HCEC 1CT (cell line): Measurements from ENCODE around the gene CCDC33.

Experiments
- DNase-seq: peaks from one replicate; pipeline ENCODE4 v3.0.0-alpha.2; 2017

The CCDC33 gene

DNA sequence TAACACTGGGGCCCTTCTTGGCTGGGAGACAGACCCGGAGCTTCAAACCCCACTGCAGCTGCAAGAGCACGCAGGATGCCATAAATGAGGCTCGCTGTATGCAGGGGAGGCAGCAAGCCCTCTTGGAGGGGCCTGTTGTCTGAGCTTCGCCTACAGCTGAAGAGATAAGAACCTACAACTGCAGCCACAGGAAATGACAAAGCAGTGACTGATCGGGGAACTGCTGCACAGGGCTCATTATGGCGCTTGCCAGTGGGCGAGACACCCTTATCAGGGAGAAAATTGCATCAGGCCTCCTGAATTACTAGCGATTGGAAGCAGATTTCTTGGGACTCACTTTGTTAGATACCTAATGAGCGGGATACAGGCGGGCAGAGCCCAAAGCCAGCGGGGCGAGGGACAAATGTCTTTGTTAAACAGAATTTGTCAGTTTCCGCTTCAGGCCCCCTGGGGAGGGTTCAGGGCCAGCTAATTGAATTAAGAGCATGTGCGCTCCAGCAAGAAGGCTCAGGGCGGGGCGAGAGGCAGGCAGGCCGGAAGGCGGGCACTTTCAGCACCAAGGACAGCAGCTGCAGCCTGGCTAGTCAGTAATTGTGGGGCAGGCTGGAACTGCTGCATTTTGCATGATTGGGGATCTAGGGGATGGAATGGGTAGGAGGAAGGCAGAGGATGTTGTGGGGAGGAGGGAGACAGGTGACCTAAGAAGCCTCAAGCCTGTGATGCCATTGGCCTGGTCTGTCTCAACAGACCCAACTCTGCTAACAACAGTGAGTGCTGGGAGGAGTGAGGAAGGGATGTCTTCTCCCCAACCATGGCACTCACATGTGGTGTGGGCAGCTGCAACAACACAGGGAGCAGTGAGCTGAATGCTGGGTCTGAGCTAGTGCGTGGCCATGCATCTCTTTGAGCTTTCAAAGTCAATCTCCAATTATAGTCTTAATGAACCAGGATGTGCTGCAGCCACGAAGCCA, 55.3 kb downstream of the CCDC33 start:
- peak; percentile 57 for DNase-seq

DNA sequence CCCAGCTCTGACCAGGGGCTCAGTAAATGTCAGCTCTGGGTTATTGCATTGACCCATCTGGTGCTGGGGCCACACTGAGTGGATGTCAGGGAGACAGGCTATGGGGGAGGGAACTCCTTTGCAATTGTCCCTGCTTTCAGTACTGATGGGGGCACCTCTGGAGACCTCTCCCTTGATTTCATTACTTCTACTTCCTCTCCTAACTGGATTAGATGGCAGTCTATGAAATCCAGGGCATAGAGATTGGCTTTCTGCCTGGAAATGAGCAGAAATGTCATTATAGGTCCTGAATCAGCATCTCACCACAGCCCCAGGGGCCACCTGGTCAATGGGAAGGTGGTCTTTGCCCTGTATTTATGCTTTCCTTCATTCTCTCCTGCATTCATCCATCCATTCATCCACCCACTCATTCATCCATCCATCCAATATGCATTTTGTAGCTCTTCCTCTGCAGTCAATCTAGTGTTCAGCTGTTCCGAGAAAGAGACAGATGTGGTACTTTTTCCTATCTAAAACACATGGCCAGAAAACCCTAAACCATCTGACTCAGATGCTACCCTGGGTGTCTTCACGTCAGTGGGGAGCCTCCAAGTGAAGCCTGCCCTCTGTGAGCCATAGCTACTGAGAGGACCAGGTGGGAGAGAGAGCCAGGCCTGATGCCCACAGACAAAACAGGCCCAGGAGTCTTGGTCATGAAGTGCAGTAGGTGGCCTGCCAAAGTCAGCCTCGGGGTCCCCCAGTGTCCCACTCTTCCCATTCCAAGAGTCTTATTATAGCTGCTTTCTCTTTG, 57.1 kb downstream of the CCDC33 start:
- no peak for DNase-seq

DNA sequence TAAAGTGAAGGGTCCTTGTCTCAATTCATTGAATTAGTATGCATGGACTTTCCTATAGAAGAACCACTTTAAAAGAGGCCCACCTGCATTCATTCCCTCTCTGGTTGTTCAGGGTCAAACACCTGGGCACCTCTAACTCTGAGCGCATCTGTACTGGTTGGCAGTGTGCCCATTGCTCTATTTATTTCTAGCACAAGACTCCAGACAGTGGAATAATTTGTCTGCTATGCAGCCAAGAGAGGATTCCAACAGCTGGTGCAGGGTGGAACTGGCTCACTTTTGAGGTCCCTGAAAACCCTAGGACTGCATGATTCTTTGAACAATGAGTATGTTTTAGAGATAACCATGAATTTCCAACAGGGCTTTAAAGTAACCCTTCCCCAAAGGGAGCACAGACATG, 57.9 kb downstream of the CCDC33 start:
- no peak for DNase-seq

DNA sequence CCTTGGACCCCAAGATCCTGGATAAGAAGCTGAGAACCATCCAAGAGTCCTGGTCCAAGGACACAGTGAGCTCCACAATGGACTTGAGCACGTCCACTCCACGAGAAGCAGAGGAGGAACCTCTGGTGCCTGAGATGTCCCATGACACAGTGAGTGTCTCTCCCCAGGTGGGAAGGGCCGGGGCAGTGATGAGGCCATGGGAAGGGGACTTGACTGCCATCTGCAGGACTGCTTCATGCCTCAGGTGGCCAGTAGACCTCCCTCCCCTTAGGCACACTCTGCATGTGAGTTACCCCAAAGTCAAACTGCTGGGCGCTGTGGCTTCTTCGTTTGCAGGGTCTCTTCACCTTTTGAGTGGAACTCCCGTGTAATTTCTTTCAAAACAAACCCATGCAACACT, 59.7 kb downstream of the CCDC33 start:
- DNase-seq, result no peak

DNA sequence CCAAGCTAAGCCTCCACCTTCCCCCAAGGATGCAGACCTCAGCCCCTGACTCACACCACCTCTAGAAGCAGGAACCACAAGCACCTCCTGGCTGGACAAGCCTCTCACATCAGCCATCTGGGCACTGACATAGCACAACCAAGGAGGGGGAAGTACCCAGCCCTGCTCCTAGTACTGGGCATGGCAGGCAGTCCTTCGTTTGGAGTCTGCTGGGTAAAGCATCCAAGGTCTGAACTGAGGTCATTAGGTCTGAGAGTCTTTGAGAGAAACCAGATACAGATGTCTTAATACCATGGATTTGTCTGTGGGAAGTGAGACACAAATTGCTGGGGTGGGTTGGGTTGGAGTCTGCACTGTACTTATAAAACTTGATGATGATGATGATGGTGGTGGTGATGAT, 61.8 kb downstream of the CCDC33 start:
- no peak for DNase-seq

DNA sequence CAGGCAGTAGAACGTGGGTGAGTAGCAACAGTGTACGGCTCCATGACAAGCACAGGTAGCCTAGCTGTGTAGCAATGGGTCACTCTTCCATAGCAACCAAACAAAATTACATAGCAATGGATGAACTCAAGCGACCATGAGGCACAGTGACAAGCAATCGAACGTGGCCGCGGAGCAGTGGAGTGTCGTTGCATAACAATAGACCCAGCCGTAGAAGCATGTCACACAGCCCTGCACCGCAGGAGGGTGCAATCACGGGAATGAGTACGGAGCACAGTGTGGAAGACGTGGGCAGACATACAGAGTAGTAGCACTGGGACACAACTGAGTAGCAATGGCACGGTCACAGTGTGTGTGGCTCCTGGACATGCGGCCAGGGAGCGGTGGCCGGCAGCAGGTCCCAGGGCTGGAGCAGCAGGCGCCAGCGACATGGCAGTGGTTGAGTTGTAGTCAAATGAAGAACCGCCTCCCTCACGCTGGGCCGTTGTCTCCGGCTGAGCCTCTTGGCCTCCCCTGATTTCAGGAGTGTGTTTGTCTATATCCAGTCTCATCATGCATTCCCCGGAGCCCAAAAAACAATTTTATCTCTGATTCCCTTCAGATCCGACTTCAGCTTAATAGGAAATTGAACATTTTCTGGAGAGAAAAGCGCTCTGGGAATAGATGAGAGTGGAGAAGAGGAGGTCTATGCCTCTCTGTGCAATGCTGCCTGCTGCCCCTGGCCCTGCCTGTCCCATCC, 64.1 kb downstream of the CCDC33 start:
- DNase-seq, result no peak

DNA sequence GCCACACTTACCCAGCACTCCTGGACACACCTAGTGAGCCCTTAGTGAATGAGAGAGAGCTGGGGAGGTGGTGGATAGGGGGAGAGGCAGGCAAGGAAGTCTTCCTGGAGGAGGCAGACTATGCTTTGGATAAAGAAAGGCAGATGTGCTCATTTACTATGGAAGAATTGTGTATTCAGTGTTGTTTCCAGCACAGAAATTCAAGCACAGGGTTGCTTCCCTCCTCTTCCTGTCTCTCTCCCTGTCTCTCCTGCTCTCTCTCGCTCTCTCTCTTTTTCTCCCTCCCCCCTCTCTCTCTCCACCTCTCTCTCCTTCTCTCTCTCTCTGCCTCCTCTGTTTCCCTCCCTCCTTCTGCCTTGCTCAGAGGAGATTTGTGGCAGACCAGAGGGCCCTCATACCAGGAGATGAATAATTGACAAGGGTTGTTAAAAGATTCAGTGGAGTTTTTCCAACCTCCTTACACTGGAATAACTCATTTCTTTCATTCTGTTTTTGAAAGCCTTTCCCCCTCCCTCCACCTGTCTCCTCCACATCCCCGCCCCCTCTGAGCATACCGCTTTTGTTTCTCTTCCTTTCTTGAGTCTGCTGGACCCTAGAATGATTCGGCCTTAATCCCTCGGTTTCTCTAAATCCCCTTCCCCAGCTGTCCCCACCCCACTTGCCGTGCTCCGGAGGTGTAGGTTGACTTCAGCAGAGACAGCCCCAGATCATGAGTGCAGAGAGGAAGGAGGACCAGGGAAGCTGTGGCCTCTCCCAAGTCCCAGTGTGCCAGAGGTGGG, 65.6 kb downstream of the CCDC33 start:
- no peak for DNase-seq

DNA sequence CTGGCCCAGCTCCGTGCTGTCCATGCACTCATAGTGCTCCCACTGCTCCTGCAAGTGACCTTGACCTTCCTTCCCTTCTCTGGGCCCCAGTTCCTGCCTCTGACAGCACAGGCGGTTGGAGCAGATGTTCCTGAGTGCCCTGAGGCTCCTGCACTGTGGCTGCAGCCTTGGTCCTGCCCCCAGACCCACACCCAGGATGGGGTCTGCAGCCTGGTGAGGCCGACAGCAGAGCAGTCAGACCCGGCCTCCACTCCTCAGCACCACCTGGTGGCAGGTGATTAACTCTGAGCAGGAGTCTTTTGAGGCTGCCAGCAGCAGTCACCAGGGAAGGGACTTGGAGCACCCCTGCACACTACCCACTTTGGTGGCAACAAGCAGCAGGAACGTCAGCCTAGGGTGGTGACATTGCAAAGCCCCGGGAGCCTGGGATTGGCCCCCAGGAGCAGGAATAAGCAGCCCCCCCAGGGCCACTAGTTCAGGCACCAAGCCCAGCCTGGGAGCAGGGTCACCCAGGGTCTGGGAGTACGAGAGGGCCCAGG, 66.8 kb downstream of the CCDC33 start:
- no peak for DNase-seq

DNA sequence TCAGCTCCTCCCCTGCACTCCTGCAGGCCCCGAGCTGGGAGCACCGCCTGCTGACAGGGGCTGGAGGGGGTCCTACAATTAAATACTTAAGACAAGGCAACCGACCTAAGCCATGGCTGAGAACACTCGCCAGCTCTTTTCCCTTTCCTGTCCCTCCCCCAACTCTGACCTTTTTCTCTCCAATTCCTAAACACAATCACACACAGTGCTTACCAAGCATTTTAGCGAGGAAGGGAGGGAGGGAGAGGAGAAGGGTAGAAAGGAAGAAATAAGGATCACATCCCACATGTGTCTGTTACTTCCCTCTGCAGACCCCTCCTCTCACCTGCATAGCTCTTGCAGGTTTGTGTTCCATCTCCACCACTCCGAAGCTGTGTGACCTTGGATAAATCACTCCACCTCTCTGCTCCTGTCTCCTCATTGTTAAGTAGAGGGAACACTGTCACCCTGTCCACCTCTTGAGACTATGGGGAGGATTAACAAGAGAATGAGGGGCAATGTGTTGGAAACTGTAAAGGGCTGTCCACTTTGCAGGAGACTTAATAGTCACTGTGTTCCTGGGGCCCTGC, 67.7 kb downstream of the CCDC33 start:
- no peak for DNase-seq

DNA sequence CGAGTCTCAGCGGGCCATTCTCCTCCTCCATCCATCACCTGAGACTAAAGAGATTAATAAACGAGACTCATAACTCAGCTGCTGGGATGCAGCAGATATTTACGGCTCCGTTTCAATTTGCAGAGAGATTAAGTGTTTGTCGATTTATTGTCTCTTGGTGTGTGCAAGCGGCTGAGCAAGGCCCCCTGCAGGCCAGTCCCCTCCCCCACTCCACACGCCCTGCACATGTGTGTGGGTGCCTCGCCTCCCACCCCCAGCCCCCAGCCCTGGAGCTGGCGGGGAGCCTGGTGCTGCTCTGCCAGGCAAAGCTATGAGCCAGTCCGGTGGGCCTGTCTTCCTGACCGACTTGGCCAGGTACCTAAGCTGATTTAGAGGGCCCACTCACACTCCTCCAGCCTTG, 68.3 kb downstream of the CCDC33 start:
- DNase-seq, result no peak

DNA sequence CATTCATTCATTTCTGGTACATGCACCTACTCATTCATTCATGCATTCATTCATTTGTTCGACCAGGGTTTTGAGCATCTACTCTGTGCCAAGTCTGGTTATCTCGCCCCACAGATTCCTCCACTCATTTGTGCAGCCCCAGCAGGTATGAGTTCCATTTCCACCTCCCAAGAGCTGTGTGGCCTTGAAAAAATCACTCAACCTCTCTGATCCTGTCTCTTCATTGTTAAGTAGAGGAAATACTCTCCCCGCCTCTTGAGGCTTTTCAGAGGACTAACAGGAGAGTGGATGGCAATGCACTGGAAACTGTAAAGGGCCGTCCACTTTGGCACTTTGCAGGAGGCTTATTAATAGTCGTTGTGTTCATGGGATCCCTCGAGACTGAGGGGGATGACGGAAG, 69.6 kb downstream of the CCDC33 start:
- no peak for DNase-seq

DNA sequence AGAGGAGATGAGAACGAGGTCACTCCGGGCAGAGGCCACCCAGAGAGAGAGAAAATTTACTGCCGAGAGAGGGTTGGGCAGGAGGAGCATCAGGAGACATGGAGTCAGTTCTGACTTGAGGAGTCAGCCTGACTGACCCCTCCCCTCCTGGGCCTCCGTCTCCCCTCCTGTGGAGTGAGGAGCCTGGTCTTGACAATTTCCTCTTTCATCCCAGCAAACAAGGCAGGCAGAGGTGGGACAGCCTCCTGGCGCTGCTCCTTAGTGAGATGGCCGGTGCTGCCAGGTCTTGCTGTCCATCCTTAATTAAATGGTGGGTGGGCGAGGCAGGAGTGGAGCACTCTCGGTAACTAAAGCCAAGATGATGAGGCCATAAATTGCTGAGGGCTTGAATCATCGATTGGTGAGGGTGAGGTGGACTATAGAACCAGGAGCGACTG, 70.7 kb downstream of the CCDC33 start:
- DNase-seq, result no peak

DNA sequence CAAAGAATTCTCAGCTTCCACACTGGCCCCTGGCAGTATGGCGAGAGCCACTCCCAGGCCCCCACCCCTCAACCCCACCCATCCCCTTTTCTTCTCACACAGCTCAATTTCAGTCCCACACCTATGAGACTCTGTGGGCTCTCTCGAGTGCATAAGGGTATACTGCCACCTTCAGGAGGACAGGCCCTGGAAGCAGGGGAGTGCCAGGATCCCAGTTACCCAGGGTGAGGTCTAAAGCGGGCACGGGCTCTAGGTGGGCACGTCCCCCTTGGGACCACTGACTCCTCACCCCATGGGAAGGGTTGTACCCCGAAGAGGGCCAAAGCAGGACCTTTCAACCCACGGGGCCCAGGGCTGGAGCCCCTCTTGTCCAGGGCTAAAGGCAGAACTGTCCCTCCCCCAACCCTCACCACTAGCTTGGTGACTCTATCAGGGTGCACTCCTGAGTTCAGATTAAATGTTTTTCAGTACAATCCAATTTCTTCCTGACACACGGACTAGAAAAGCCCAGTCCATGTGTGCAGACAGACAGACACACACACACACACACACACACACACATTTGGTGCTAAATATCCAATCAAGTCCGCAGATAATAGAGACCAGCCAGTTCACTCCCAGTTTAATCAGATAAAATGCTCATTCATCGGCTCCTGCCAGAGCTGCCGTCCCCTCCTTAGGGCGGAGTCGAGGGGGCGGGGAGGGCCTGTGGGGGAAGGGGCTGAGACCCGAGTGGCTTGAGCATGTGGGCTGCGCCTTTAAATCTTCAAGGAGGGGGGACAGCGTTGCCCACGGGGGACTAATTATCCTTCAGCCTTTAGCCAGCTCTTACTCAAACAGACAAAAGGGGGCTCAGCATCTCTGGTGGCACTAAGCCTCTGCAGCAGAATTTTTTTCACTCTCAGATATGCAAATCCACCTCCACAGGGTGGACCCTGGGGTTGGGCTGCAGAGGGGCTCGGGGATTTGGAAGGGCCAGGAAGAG, 72.0 kb downstream of the CCDC33 start:
- DNase-seq, result peak; percentile 49

DNA sequence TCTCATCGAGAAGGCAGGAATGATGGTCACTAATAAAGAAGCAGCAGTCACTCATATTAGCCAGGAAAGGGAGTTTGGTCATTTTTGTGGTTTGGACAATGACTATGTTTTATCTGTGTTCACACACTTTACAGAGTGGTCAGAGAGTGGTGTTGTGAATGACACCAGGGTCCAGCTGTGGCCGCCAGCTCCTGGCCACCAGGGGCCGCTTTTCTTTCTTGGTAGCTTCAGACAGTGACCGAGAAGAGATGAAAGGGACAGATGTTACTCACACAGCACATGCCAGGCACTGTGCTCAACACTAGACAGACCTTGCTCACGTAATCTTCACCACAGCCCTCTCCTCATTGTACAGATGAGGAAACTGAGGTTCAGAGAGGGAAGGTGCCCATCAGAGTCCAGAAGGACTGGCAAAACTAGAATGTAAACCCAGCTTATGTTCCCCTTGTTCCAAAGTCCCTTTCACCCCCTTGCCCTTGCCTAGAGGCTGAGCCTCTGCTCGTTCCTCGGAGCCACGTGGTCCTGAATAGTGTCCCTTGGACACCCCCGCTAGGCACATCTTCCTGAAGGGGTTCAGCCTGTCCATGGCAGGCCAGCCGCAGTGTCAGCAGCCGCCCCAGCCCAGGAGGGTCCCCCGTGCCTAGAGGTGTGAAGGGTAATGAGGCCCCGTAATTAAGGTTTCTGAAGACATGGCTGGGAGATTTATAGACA, 75.8 kb downstream of the CCDC33 start:
- DNase-seq, result peak; percentile 8

DNA sequence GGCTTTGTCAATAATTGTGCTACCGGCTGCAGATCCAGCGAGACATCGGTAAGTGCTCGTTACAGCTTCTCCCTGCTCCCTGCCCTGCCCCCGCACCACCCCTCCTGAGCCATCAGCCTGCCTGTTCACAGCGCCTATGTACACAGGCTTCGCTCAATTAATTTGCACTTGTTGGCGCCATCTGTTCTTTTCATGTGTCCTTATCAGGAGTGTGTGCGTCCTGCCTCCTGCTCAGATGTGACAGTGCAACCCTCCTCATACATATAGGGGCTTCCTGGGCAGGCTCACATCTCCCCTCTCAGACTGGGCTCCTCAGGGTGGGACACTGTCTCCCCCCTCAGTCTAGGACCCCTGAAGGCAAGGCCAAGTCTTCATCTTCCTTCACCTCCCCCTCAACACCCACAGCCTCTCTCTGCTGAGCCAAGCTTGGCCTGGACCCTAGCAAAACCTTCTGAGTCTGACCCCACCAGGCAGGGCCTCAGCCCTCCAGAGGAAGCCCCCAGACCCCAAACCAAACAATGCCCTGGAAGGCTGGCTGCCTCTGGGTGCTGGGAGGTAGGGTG, 76.4 kb downstream of the CCDC33 start:
- DNase-seq, result no peak

DNA sequence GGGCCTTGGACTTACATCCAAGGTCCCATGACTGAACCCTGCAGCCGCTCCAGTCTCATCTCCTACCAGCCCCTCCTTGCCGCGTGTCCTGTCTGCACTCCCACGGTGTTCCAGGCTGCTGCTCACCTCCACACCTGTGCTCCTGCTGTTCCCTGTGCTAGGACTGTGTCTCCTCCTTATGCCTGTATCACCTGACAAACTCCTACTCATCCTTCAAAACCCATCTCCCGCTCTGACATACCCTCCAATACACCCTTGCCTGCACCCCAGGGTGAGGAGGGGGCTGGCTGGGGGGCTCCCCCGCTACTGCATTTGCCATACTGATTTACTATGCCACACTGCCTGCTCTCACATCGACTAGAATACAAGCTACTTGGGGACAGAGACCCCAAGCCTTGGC, 77.8 kb downstream of the CCDC33 start:
- no peak for DNase-seq

DNA sequence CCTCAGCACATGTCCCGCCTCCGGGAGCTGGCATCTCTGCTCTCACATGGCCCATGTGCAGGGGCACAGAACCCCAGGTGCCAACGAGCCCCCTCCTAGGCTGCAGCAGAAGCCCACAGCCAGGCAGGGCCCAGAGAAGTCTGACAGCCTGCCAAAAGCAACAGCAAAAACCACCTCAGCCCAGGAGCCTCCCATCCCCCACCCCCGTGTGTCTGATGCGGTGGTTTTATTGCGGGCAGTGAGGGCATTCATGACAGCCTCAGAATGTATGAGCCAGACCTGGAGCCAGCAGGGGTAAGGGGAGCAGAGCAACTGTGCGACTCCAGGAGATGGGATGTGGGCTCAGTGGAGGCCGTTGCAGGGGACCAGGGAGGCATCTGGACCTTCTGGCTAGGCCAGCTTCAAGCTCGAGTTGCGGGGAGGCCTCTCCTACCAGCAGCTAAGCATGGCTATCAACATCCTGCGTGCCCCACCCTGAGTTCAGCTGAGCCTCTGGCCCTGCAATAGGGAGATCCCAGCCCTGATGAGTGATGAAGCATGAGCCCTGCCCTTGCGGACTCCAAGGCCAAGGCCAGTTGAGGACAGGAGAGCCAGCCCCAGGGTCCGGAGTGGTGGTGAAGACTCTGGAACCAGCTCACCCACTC, 78.8 kb downstream of the CCDC33 start:
- DNase-seq, result no peak

DNA sequence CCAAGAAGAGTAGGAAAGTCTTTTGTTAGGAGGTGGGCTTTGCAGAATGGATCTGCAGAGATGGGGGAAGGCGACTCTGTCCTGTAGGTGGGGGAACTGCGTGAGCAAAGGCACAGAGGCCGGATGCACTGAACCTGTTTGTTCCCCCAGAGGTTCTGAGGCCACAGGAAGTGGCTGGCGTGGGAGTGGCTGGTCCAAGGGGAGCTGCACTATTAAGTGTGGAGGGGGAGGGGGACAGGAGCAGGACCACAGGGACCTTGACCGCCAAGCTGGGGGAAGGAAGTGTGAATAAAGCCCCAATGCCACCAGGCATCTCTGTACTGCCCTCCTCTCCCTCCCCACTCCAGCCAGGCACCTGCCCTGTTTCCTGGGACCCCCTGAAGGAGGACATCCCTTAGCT, 79.5 kb downstream of the CCDC33 start:
- no peak for DNase-seq

DNA sequence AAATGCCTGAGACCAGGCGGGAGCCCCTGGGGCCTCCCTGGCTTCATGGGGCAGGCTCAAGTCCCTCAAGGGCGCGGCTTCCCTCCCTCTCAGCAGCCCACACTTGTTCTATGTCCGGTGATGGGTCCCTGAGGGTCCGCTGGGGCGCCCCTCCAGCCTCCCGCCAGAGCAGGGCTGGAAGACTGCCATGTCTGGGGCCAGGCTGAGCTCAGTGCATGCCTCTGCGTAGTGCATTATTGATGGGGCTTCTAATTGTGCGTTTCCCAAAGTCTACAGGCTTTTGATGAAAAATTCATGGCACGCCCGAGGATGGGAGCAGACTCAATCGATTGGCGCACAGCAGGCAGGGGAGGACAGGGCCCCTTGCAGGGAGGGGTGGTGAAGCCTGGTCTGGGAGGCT, 80.0 kb downstream of the CCDC33 start:
- DNase-seq, result no peak
